Stimulated activated CD4-positive, alpha-beta T cell treated with anti-CD3 and anti-CD28 coated beads, TNF-alpha, amount 100 ng/mL, for 1 hour (primary cell): ENCODE measurements around the gene SFTPA1.
"Not testable (repeated sequence)": the region's sequence is repeated elsewhere in the genome, so short reads cannot be mapped to it uniquely, and the experiment has no call there.

Experiments
- DNase-seq, 3 donors: peaks; one replicate each; pipeline ENCODE4 v3.0.0-alpha.2; 2020; ENCODE audit warnings: low read depth in 3 of 3, low spot score in 1 of 3

Gene SFTPA1

DNA sequence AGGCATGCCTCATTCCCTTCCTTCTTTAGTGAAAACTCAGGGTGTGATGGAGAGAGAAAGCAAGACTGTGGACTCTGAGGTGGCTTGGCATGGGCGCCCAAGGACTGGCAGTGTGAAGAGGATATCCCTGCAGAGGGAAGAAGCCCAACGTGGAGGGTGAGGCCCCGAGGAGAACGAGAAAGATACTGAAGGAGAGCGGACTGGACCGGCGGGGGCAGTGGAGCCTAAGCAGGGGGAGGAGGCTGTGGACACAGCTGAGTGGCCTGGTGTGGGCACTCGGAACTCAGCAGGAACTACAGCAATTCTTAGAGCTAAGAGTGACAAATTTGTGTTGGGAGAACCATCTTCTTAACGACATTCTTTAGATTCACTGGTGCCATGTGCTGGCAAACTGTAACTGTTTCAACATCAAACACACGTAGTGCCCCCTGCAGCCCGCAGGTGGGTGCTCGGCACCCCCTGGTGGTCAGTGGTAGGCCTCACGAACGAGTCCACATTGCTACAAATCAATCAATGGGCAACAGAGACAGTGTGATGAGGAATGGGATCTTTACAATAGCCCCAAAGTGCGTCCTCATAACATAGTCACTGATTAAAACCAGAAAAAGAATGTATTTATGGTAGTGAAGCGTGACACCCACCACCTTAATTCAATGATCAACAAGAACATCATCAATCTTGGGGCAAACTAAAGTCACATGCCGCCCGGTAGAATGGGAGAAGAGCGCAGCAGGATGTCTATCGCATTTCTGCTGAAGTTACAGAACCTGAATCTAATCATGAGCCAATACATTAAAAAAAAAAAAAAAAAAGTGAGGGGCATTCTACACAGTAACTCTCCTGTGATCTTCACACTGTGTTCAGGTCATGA is 2.0 kb upstream of the SFTPA1 start:
- DNase-seq, result peak in 1 of 3 donors; percentile 14

DNA sequence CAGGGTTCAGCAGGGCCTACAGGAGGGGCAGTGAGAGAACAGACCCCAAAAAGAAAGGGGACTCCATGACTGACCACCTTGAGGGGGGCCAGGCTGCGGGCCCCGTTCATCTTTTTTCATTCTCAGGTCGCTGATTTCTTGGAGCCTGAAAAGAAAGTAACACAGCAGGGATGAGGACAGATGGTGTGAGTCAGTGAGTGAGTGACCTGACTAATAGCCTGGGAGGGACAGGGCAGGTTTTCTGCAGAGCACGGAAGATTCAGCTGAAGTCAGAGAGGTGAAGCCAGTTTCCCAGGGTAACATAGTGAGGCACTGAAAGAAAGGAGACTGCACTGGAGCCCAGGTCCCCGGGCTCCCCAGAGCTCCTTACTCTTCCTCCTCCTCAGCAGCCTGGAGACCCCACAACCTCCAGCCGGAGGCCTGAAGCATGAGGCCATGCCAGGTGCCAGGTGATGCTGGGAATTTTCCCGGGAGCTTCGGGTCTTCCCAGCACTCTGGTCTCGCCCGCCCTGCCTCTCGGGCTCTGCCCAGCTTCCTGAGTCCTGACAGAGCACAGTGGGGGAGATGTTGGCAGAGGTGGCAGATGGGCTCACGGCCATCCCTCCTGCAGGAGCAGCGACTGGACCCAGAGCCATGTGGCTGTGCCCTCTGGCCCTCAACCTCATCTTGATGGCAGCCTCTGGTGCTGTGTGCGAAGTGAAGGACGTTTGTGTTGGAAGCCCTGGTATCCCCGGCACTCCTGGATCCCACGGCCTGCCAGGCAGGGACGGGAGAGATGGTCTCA is 646 bp downstream of the SFTPA1 start:
- DNase-seq, result not testable (repeated sequence)

DNA sequence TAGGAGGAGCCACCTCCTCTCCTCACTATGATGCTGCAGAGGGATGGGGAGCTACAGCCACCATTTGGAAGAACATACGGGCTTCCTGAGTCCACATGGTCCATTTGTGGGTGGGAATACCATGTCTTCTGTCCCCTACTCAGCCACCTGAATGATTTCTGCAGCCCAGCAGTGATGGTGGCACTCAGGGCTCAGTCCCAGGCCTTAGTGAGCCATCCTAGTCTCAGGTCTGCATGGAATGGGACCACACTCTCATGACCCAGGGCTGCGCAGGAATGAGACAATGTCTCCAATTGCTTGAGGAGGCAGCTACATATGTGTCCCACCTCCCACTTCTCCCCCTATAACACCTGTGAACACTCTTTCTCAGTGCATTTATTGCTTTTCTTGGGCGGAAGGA is 4.8 kb downstream of the SFTPA1 start:
- DNase-seq, result no peak

- no peak for DNase-seq
Measured at GRCh38 chr10:79616164-79616563, 5.4 kb downstream of the SFTPA1 start.

GRCh38 chr10:79623663-79624062 is 12.9 kb downstream of the SFTPA1 start:
- not testable (repeated sequence) for DNase-seq

DNA sequence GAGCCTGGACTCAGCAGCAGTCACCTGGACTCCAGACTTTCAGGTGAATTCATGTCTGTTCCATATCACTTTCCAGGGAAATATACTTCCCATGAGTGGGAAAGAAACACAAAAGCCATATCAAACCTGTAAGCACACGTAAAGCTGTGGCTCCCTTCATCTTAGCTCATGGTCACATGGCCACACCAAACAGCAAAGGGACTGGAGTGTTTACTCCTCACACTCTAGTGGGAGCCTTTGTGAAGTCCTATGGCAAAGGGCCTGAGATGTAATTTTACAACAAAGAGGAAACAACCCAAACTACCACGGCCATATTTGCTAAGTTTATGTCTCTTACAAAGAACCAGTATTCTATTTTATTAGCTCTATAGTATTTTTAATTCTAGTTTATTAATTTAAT is 16.3 kb downstream of the SFTPA1 start:
- DNase-seq, result no peak

- no peak for DNase-seq
Measured at GRCh38 chr10:79628083-79628482, 17.3 kb downstream of the SFTPA1 start.

- DNase-seq, result no peak
Measured at GRCh38 chr10:79628988-79629954, 18.5 kb downstream of the SFTPA1 start.

- no peak for DNase-seq
Measured at GRCh38 chr10:79629955-79630327, 19.2 kb downstream of the SFTPA1 start.

GRCh38 chr10:79636654-79637199 is 26.0 kb downstream of the SFTPA1 start:
- not testable (repeated sequence) for DNase-seq

DNA sequence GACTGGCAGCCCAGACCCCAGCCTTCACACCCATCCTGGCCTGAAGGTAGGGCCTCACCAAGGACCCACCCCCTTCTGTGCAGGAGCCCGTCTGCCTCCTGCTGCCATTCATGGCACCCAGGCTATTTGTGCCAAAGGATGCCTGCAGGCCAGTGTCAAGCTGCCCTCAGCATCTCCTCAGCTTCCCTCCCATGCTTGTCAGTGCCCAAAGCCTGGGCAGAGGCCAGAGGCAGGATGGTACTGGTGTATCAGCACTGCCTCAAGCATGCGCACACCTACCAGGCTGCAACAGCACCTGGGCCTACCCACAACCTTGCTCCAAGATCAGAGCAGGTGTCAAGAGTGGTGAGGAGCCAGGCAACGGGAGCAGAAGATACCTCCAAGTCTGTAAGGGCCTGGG is 27.6 kb downstream of the SFTPA1 start:
- DNase-seq, result no peak

DNA sequence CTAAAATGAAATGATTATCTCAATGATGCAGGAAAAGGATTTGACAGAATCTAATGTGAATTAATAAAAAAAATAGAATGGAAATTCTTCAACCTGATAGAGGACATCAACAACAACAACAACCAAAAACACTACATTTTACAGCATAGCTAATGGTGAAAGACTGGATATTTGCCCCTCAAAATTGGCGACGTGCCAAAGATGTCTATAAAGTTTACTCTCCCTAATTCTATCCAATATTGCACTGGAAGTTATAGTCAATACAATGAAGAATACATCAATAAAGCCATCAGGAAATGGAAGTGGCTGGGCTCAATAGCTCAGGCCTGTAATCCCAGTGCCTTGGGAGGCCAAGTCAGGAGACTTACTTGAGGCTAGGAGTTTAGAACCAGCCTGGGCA is 42.0 kb downstream of the SFTPA1 start:
- DNase-seq, result not testable (repeated sequence)

DNA sequence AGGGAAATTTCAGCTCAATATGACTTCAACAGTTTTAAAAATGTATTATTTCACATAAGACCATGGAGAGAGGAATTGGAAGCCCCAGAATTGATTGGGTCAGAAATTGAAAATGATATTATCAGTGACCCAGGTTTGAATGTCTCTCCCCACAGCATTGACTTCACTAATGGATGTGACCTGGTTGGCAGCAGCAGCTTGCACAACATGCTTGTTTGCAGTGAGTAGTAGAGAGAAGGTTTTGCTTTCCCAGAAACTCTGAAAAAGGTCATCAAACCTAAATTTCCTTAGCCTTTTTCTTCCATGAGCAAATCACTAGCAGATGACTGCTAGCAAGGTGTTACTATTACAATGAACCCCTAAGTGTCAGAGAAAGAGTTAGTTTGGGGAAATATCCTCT is 52.5 kb downstream of the SFTPA1 start:
- not testable (repeated sequence) for DNase-seq

- not testable (repeated sequence) for DNase-seq
Measured at GRCh38 chr10:79664686-79665085, 53.9 kb downstream of the SFTPA1 start.
